HK-2 (cell line): ENCODE data around the gene JCHAIN.
"Not testable (repeated sequence)": the region's sequence is repeated elsewhere in the genome, so short reads cannot be mapped to it uniquely, and the experiment has no call there.

Experiments
- DNase-seq: peaks from one replicate; pipeline ENCODE4 v3.0.0-alpha.2; 2018; ENCODE audit not compliant: unreplicated experiment

JCHAIN gene

DNA sequence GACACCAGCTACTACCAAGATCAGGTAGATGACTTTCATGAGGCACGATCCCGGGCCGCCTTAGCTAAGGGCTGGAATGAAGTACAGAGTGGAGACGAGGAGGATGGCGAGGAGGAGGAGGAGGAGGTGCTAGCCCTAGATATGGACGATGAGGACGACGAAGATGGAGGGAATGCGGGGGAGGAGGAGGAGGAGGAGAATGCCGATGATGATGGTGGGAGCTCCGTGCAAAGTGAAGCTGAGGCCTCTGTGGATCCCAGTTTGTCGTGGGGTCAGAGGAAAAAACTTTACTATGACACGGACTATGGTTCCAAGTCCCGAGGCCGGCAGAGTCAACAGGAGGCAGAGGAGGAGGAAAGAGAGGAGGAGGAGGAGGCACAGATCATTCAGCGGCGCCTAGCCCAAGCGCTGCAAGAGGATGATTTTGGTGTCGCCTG is 22.5 kb upstream of the JCHAIN start:
- peak; percentile 14 for DNase-seq

DNA sequence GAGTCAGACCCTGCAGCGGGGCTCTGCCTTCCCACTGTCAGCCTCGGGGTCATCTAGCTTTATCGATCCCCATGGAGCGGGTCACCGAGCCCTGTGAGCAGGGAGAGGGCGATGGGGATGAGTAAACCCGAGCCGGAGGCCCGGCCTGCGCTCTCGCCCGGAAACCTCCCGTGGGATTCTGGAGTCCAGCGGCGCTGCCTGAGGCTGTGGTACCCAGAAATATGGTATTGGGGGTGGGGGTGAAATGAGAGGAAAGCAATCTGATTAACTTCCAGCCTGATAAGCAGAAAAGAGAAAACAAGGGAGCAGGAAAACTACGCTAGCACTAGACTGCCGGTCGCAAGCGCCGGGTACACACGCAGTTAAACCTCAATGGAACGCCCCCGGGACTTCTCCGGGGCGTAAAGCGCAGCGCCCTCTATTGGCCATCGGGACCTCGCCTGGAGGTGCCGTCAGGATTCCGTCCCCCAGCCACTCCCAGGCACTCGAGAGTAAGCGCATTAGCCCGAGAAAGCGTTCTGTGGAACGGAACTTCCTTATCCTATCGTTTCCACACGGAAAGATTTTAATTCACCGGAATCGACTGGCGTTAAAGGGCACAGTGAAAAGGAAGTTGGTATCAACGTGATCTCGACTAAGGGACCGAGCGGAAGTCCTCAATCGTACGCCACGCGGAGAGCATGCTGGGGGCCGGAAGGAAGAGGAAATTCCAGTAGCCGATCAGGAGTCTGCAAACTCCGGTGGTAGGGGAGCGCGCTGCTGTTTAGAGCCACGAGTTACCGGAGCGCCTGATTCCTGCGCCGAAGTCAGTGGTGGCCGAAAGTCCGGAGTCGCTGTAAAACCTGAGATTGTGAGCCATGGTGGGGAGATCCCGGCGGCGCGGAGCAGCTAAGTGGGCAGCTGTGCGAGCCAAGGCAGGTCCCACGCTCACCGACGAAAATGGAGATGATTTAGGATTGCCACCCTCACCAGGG is 21.8 kb upstream of the JCHAIN start, which contains the start of gene UTP3:
TSS of gene UTP3 (plus strand) at position 712 of the 974 bp plus-strand sequence. CDS start at position 858, 146 bp downstream.
- peak; percentile 96 for DNase-seq

- DNase-seq, result no peak
These were observed 21.1 kb upstream of the JCHAIN start for GRCh38 chr4:70687392-70687791.

DNA sequence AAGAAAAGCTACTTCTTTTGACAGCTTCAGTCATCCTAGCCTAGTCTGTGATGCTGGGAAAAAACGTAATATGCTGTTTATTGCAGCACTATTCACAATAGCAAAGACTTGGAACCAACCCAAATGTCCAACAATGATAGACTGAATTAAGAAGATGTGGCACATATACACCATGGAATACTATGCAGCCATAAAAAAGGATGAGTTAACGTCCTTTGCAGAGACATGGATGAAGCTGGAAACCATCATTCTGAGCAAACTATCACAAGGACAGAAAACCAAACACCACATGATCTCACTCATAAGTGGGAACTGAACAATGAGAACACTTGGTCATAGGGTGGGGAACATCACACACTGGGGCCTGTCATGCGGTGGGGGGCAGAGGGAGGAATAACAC is 15.8 kb upstream of the JCHAIN start:
- DNase-seq, result not testable (repeated sequence)

- no peak for DNase-seq
These were observed 15.4 kb upstream of the JCHAIN start for GRCh38 chr4:70681704-70682103.

GRCh38 chr4:70680934-70681333 is 14.6 kb upstream of the JCHAIN start:
- no peak for DNase-seq

DNA sequence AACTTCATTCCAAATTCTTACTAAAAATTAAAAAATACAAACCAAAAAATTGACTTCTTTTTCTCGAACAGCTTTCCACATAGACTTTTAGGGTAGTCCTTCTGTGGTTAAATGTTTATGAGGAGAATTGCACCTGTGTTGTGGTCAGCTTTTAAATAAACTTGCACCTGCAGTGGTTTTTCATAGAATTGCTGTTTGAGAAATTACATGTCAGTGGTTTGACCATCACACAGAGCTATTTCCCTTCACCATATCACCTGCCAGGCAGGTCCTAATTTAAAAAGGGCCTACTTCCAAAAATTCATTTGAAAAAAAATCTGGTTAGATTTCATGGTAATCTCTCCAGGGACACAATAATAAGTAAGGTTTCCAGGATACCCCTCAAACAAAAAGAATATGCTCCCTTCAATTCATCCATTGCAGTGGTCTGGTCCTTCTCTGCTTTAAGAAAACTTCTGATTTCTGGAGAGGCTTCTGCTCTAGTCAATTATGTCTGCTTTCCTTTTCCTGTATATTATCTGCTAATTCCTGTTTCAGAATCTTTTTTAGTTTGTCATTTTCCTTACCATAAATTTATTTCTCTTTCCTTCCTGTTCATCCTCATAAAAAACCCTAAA is 12.2 kb upstream of the JCHAIN start:
- no peak for DNase-seq

DNA sequence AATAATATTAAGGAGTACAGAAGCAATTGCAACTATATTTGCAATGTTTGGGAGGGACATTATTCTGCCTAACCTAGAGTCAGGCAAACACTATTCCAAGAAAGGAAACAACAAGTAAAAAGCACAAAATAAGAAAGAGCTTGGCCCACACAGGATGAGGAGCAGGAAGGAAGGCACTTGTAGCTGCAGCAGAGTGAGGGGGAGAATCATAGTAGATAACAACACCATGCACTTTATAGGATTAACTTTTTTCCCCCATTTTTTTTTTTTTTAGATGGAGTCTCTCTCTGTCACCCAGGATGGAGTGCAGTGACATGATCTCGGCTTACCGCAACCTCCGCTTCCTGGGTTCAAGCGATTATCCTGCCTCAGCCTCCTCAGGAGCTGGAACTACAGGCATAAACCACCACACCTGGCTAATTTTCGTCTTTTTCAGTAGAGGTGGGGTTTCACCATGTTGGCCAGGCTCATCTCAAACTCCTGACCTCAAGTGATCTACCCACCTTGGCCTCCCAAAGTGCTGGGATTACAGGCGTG is 10.3 kb upstream of the JCHAIN start:
- no peak for DNase-seq

- DNase-seq, result no peak
These were observed 8.4 kb upstream of the JCHAIN start for GRCh38 chr4:70674731-70675130.

DNA sequence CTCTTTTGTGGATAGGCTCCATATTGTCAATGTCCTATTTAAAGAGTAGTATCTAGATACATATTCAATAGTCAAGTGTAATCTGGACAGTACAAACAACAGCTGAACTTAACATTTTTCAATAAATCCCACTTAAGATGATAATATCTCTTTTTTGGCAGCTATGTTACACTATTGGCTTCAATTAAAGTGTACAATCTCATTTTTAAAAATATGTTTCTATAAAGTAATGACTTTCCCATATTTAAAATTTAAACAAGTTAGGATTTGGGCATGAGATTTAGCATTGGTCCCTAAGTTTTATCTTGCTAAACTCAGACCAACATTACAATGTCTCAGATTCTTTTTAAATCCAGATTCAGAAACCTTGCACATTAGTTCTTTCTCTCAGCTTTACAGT is 7.9 kb upstream of the JCHAIN start:
- DNase-seq, result no peak

DNA sequence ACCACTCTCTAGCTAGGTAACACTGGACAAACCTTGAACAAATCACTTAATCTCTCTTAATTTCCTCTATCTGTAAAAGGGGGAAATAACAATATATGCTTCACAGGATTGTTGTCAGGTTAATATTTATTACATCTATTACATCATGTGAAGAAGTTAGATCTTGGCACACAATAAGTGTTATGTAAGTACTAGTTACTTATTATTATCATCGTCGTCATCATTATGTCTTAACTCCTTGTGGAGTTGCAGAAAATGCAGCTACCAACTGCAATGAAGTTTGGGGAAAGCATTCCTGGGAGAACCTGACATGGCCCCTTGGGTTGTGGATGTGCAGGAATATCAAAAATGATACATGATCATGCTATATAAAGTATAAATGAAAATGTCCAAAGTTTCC is 4.8 kb upstream of the JCHAIN start:
- no peak for DNase-seq

DNA sequence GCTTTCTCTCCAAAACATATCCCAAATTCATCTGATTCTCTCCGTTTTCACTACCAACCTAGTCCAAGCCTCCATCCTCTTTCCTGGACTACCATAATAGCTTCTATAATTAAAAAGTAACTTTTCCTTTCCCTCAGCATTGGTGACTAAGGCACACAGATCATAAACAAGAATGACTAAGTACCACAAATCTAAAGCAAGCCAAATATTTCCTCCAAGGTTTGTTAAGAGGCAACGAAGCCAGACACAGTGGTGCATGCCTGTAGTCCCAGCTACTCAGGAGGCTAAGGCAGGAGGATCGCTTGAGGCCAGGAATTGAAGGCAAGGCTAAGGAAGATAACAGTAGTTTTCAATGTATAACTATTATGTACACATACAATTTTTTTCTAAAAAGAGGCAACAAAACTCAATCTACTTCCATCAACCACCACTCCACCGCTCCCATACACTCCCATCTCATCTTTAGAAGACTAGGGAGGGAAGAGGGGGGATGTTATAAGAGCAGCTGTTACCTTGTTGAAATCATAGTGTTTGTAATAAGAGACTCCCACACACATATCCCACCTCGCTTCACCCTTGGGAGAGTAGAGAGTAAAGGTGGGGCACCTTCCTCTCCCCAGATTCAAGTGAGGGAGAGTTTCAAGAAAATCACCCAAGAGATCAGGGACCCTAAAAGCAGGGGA is 4.2 kb upstream of the JCHAIN start:
- DNase-seq, result peak; percentile 25

- DNase-seq, result no peak
These were observed 1.6 kb upstream of the JCHAIN start for GRCh38 chr4:70667740-70668535.

DNA sequence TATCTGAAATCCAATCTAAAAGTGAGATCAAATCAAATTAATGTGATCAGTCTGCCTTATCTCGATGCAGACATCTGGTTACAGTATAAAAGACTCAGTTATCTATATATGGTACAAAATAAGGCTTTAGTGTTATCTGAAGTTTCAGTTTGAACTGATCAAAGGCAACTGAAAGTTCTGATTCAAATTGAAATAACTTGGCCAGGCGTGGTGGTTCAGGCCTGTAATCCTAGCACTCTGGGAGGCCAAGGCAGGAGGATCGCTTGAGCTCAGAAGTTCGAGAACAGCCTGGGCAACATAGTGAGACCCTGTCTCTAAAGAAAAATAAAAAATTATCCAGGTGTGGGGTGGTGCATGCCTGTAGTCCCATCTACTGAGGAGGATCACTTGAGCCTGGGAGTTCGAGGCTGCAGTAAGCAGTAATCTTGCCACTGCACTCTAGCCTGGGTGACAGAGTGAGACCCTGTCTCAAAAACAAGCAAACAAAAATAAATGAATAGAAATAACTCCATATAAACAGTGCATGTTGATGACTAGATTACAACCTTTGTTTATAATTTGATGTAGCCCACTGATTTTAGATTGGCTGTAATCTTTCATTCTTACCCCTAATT is 4.9 kb downstream of the JCHAIN start:
- not testable (repeated sequence) for DNase-seq

DNA sequence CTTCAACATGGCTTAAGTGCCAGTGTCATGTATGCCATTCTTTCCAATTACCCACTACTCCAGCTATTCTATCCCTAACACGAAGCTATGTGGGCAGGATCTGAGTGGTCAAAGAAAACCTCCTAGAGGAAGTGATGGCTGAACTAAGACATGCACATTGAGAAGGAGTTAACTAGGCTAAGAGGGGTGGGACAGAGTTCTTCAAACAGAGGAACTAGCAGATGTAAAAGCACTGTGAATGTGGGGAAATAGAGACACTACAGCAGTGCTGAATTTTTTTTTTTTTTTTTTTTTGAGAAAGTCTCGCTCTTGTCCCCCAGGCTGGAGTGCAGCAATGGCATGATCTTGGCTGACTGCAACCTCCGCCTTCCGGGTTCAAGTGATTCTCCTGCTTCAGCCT is 6.2 kb downstream of the JCHAIN start:
- DNase-seq, result no peak

DNA sequence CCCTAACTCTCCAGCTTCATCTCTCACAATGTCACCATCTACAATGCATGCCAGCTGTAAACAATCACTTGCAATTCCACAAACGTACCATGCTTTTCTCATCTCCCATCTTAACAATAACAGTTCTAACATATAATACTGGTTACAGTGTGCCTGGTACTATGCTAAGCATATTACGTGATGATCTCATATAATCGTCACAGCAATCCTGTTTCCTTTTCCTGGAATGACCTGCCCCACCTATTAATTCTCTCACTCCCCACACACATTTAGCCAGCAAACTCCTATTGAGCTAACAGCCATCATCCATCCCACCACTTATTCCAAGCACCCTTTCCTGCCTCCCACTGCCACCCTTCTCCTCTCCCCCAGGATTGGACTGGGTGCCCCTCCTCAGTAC is 7.9 kb downstream of the JCHAIN start:
- DNase-seq, result no peak

GRCh38 chr4:70657326-70657725 is 9.0 kb downstream of the JCHAIN start:
- DNase-seq, result no peak

GRCh38 chr4:70654605-70655011 is 11.7 kb downstream of the JCHAIN start:
- DNase-seq, result no peak

DNA sequence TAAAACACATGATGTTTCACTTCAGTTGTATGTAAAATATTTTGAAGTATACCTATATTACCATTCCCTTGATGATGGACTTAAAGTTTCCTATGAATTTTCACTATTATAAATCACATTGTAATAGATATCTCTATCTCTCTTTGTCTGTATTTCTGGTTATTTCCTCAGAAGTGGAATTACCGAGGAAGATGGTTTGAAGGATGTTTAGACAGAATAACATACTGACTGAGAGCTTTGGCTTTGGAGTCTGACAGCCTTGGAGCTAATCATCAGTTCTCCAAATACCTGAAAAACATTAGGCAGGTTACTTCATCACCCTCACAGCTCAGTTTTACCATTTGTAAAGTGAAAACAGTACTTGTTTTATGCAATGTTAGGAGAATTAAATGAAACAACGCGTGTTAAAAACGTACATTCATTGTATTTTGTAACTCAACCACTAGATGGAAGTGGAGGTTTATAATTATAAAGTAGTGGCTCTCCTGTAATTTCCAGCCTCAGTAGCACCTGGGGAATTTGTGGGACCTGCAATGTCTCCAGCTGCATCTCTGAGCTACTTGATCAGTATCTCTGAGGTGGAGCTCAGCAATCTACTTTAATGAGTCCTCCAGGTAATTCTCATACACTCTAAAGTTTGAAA is 14.3 kb downstream of the JCHAIN start:
- DNase-seq, result no peak

- DNase-seq, result not testable (repeated sequence)
These were observed 15.6 kb downstream of the JCHAIN start for GRCh38 chr4:70650741-70651140.
